Astrocyte (in vitro differentiated cells and primary cell): ENCODE results near the gene SCAMP5. TPM values are rescaled to one million over a fixed set of nuclear protein-coding genes. Genes with fewer than 3 reads are reported as not detected.

Source experiments
- DNase-seq: peaks from one replicate; pipeline ENCODE4 v3.0.0-alpha.2; 2010; ENCODE audit warnings: low read depth
- FAIRE-seq: peaks from 2 replicates; lab custom pipeline; 2011; peaks lifted over from hg19 to GRCh38; lab: Jason Lieb, UNC
- H2AFZ ChIP-seq: 2 replicates; pipeline ENCODE4 v1.6.0; 2012; ENCODE audit warnings: low read depth, low read length, inconsistent platforms
- H3K27ac ChIP-seq: 2 replicates; pipeline ENCODE4 v1.5.1; 2011; ENCODE audit warnings: low read depth, low read length, inconsistent platforms
- H3K27me3 ChIP-seq: 2 replicates; pipeline ENCODE4 v1.6.0; 2011; ENCODE audit warnings: low read length, inconsistent platforms; ENCODE audit not compliant: insufficient read depth
- H3K36me3 ChIP-seq: 2 replicates; pipeline ENCODE4 v1.5.1; 2011; ENCODE audit warnings: low read length, inconsistent platforms; ENCODE audit not compliant: insufficient read depth
- H3K4me1 ChIP-seq: 2 replicates; pipeline ENCODE4 v1.5.1; 2011; ENCODE audit warnings: low read length, inconsistent platforms; ENCODE audit not compliant: insufficient read depth
- H3K4me2 ChIP-seq: 2 replicates; pipeline ENCODE4 v1.6.0; 2012; ENCODE audit warnings: low read length, inconsistent platforms
- H3K4me3 ChIP-seq: 2 replicates; pipeline ENCODE4 v1.5.1; 2011; ENCODE audit warnings: low read depth, mild to moderate bottlenecking, low read length, inconsistent platforms; ENCODE audit not compliant: insufficient read depth
- H3K79me2 ChIP-seq: 2 replicates; pipeline ENCODE4 v1.6.0; 2012; ENCODE audit warnings: mild to moderate bottlenecking, low read length, inconsistent platforms; ENCODE audit not compliant: insufficient read depth
- H3K9ac ChIP-seq: 2 replicates; pipeline ENCODE4 v1.6.0; 2012; ENCODE audit warnings: mild to moderate bottlenecking, low read length, inconsistent platforms
- H3K9me3 ChIP-seq: 2 replicates; pipeline ENCODE4 v1.5.1; 2012; ENCODE audit warnings: low read depth, mild to moderate bottlenecking, low read length, inconsistent platforms; ENCODE audit not compliant: insufficient read depth
- H4K20me1 ChIP-seq: 2 replicates; pipeline ENCODE4 v1.6.0; 2012; ENCODE audit warnings: low read length, inconsistent platforms; ENCODE audit not compliant: insufficient read depth
- H3K27ac Mint-ChIP-seq: one replicate; pipeline ENCODE4 v1.8.0; 2021; ENCODE audit warnings: mild to moderate bottlenecking, mixed read lengths; ENCODE audit not compliant: unreplicated experiment
- H3K27me3 Mint-ChIP-seq: one replicate; pipeline ENCODE4 v1.8.0; 2021; ENCODE audit warnings: low read depth, mixed read lengths; ENCODE audit not compliant: unreplicated experiment
- H3K36me3 Mint-ChIP-seq: one replicate; pipeline ENCODE4 v1.8.0; 2021; ENCODE audit warnings: low read depth, mixed read lengths; ENCODE audit not compliant: unreplicated experiment
- H3K4me1 Mint-ChIP-seq: one replicate; pipeline ENCODE4 v1.8.0; 2021; ENCODE audit warnings: low read depth, mixed read lengths; ENCODE audit not compliant: unreplicated experiment
- H3K4me3 Mint-ChIP-seq: one replicate; pipeline ENCODE4 v1.8.0; 2021; ENCODE audit warnings: mild to moderate bottlenecking, moderate library complexity, mixed read lengths; ENCODE audit not compliant: unreplicated experiment
- H3K9me3 Mint-ChIP-seq: one replicate; pipeline ENCODE4 v1.8.0; 2021; ENCODE audit warnings: mild to moderate bottlenecking, mixed read lengths; ENCODE audit not compliant: unreplicated experiment
- CTCF ChIP-seq: IDR thresholded peaks from 2 replicates; pipeline ENCODE4 v1.5.1; 2011; ENCODE audit warnings: low read depth, mild to moderate bottlenecking, inconsistent platforms, low read length, moderate library complexity; ENCODE audit not compliant: insufficient read depth
- EZH2 ChIP-seq: IDR thresholded peaks from 2 replicates; pipeline ENCODE4 v1.6.1; 2012; ENCODE audit warnings: mild to moderate bottlenecking, low read length, inconsistent platforms; ENCODE audit not compliant: insufficient read depth
- total RNA-seq: library from RNA; stranded (reverse); gene quantifications from 2 replicates; pipeline ENCODE4 v1.2.1, GENCODE V29; 2021

SCAMP5 gene
- total RNA-seq, 1 donor from 2014 or later: 18.7 TPM

- FAIRE-seq (no peak), DNase-seq (no peak)
- Histone ChIP-seq H3K9me3 (no peaks in the 10 kb centered on the region), H3K27ac (no peak overlapping the region), H4K20me1 (peaks cover 11% of the 10 kb centered on the region), H3K4me1 (no peaks in the 10 kb centered on the region), H3K4me3 (peak overlapping the region; percentile 78), H3K36me3 (no peaks in the 10 kb centered on the region), H3K27me3 (peaks cover 16% of the 10 kb centered on the region), H3K9ac (peak overlapping the region; percentile 75), H3K4me2 (peak overlapping the region; percentile 96), H3K79me2 (no peaks in the 10 kb centered on the region), H2AFZ (peak overlapping the region; percentile 90)
- peak overlapping the region; percentile 59 for H3K27ac Mint-ChIP-seq
- peaks cover 9% of the 10 kb centered on the region for H3K4me1 Mint-ChIP-seq
- TF ChIP-seq CTCF (no peak), EZH2 (peak; percentile 71)
- H3K36me3 Mint-ChIP-seq: peaks cover 9% of the 10 kb centered on the region
- H3K4me3 Mint-ChIP-seq: peak overlapping the region; percentile 84
- H3K27me3 Mint-ChIP-seq: peaks cover 18% of the 10 kb centered on the region
- H3K9me3 Mint-ChIP-seq: peaks cover 1% of the 10 kb centered on the region
Measured at GRCh38 chr15:74995779-74996765, 709 bp downstream of the SCAMP5 start.

- Histone ChIP-seq H3K4me3 (no peak overlapping the region), H3K27me3 (peaks cover 16% of the 10 kb centered on the region), H3K79me2 (no peaks in the 10 kb centered on the region), H4K20me1 (peaks cover 11% of the 10 kb centered on the region), H3K36me3 (no peaks in the 10 kb centered on the region), H3K4me1 (no peaks in the 10 kb centered on the region), H3K27ac (no peak overlapping the region), H3K9ac (no peak overlapping the region), H2AFZ (no peak overlapping the region), H3K9me3 (no peaks in the 10 kb centered on the region), H3K4me2 (no peak overlapping the region)
- TF ChIP-seq EZH2: no peak
- no peak for TF ChIP-seq CTCF
- FAIRE-seq: no peak
- Mint-ChIP-seq H3K27me3 (peaks cover 13% of the 10 kb centered on the region), H3K4me1 (peaks cover 9% of the 10 kb centered on the region), H3K4me3 (no peak overlapping the region), H3K27ac (no peak overlapping the region), H3K9me3 (peaks cover 1% of the 10 kb centered on the region), H3K36me3 (peaks cover 9% of the 10 kb centered on the region)
- no peak for DNase-seq
Measured at GRCh38 chr15:74997141-74997540, 1.8 kb downstream of the SCAMP5 start.
